Osteoblast (primary cell): ENCODE measurements around the gene OCA2. TPM values are rescaled to one million over a fixed set of nuclear protein-coding genes. Genes with fewer than 3 reads are reported as not detected.

Experiments used
- DNase-seq: peaks from one replicate; pipeline ENCODE4 v3.0.0; 2011; ENCODE audit warnings: low spot score, mixed read lengths; ENCODE audit not compliant: insufficient read length; ENCODE audit errors: missing footprints
- H2AFZ ChIP-seq: 2 replicates; pipeline ENCODE4 v1.6.0; 2011; ENCODE audit warnings: mild to moderate bottlenecking, low read length
- H3K27ac ChIP-seq: 2 replicates; pipeline ENCODE4 v1.5.1; 2011; ENCODE audit warnings: mild to moderate bottlenecking, low read depth, low read length, moderate library complexity
- H3K27me3 ChIP-seq: 2 replicates; pipeline ENCODE4 v1.6.0; 2012; ENCODE audit warnings: mild to moderate bottlenecking, control low read depth, inconsistent platforms, low read length, moderate library complexity; ENCODE audit not compliant: insufficient read depth
- H3K36me3 ChIP-seq: 2 replicates; pipeline ENCODE4 v1.5.1; 2011; ENCODE audit warnings: mild to moderate bottlenecking, low read length, control low read depth, moderate library complexity; ENCODE audit not compliant: insufficient read depth
- H3K4me1 ChIP-seq: 2 replicates; pipeline ENCODE4 v1.5.1; 2011; ENCODE audit warnings: mild to moderate bottlenecking, low read length, control low read depth, moderate library complexity; ENCODE audit not compliant: insufficient read depth
- H3K4me2 ChIP-seq: 2 replicates; pipeline ENCODE4 v1.6.0; 2011; ENCODE audit warnings: mild to moderate bottlenecking, low read length; ENCODE audit not compliant: insufficient read depth
- H3K4me3 ChIP-seq: fragments of 200-600 bp; sonication (generic); 3 replicates; pipeline ENCODE4 v1.5.1; 2012; ENCODE audit warnings: mild to moderate bottlenecking, low read length, inconsistent platforms; ENCODE audit not compliant: insufficient read depth
- H3K79me2 ChIP-seq: 2 replicates; pipeline ENCODE4 v1.6.0; 2012; ENCODE audit warnings: mild to moderate bottlenecking, low read length, control low read depth, inconsistent platforms; ENCODE audit not compliant: insufficient read depth
- H3K9me3 ChIP-seq: 2 replicates; pipeline ENCODE4 v1.5.1; 2011; ENCODE audit warnings: low read depth, low read length, control low read depth
- H4K20me1 ChIP-seq: 2 replicates; pipeline ENCODE4 v1.6.0; 2012; ENCODE audit warnings: mild to moderate bottlenecking, low read length, control low read depth; ENCODE audit not compliant: insufficient read depth
- CTCF ChIP-seq: IDR thresholded peaks from 2 replicates; pipeline ENCODE4 v1.5.1; 2011; ENCODE audit warnings: mild to moderate bottlenecking, low read depth, low read length, moderate library complexity; ENCODE audit errors: extremely low read depth
- total RNA-seq: library from RNA; depleted of rRNA; stranded (reverse); fragments of >200 nt; gene quantifications from 2 replicates; pipeline ENCODE4 v1.2.3, GENCODE V29; 2012

The OCA2 gene
- total RNA-seq, 1 donor, result not detected

- Histone ChIP-seq H2AFZ (no peak overlapping the region), H3K27ac (no peak overlapping the region), H3K79me2 (no peaks in the 10 kb centered on the region), H3K36me3 (no peaks in the 10 kb centered on the region), H3K4me3 (no peak overlapping the region), H3K9me3 (no peaks in the 10 kb centered on the region), H3K4me1 (peaks cover 2% of the 10 kb centered on the region), H3K4me2 (no peak overlapping the region), H4K20me1 (no peaks in the 10 kb centered on the region), H3K27me3 (no peaks in the 10 kb centered on the region)
- DNase-seq, result no peak
- TF ChIP-seq CTCF, result no peak
Observed at GRCh38 chr15:27831384-27832236, 267.5 kb downstream of the OCA2 start.

- Histone ChIP-seq H3K27me3 (no peaks in the 10 kb centered on the region), H3K36me3 (no peaks in the 10 kb centered on the region), H4K20me1 (no peaks in the 10 kb centered on the region), H3K9me3 (no peaks in the 10 kb centered on the region), H3K4me2 (no peak overlapping the region), H3K27ac (no peak overlapping the region), H2AFZ (no peak overlapping the region), H3K79me2 (no peaks in the 10 kb centered on the region), H3K4me1 (peaks cover 2% of the 10 kb centered on the region), H3K4me3 (no peak overlapping the region)
- TF ChIP-seq CTCF, result no peak
- no peak for DNase-seq
Observed at GRCh38 chr15:27828746-27829145, 270.4 kb downstream of the OCA2 start.

- H3K9me3 ChIP-seq, result no peaks in the 10 kb centered on the region
- H4K20me1 ChIP-seq, result no peaks in the 10 kb centered on the region
- no peak for DNase-seq
- peak overlapping the region; percentile 45 for H3K4me2 ChIP-seq
- H3K36me3 ChIP-seq, result no peaks in the 10 kb centered on the region
- no peaks in the 10 kb centered on the region for H3K27me3 ChIP-seq
- TF ChIP-seq CTCF, result no peak
- peaks cover 2% of the 10 kb centered on the region for H3K4me1 ChIP-seq
- H3K4me3 ChIP-seq, result peak overlapping the region; percentile 4
- H3K27ac ChIP-seq, result peak overlapping the region; percentile 48
- no peaks in the 10 kb centered on the region for H3K79me2 ChIP-seq
- peak overlapping the region; percentile 85 for H2AFZ ChIP-seq
Observed at GRCh38 chr15:27826902-27827714, 272.0 kb downstream of the OCA2 start.

- Histone ChIP-seq H2AFZ (no peak overlapping the region), H3K36me3 (no peaks in the 10 kb centered on the region), H3K9me3 (no peaks in the 10 kb centered on the region), H3K27me3 (no peaks in the 10 kb centered on the region), H3K4me1 (peaks cover 2% of the 10 kb centered on the region), H3K27ac (peak overlapping the region; percentile 48), H3K79me2 (no peaks in the 10 kb centered on the region), H4K20me1 (no peaks in the 10 kb centered on the region), H3K4me3 (no peak overlapping the region), H3K4me2 (peak overlapping the region; percentile 45)
- no peak for DNase-seq
- no peak for TF ChIP-seq CTCF
Observed at GRCh38 chr15:27826411-27826810, 272.7 kb downstream of the OCA2 start.
